ENCODE data around the gene NEDD4L.

NEDD4L gene

DNA sequence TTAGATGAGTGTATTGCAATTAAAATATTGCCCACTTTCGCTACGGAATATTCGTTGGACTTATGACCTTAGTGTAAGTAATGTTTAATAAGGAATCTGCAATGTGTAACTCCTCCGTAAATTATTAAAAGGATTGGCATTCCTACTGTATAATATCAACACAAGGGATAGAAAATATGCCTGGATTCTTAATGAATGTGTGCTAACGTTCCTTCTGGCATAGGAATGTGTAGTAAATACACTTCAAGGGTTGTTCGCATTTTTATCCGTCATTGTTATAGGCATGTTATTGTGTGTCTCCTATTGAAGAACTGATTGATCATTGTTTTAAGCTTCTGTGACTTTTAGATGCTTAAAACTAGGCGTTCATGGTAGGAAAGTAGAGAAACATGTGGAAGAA, 134.5 kb downstream of the NEDD4L start:
- no peak overlapping the region for H3K14ac ChIP-seq (ENCODE audit: low read length)
- no peak overlapping the region for H2AK5ac ChIP-seq (ENCODE audit: low read depth, low read length)
- H2AFZ ChIP-seq (ENCODE audit: low read length) = no peak overlapping the region
- H3K79me1 ChIP-seq (ENCODE audit: low read depth, low read length) = peaks cover 3% of the 10 kb centered on the region
- no peaks in the 10 kb centered on the region for H3K36me3 ChIP-seq (replicated peaks in 1 of 2; ENCODE audit: control insufficient read depth in 2 of 2, insufficient read depth in 2 of 2, low read length in 2 of 2)
- no peak overlapping the region for H2BK120ac ChIP-seq (ENCODE audit: low read depth, low read length)
- no peak overlapping the region for H3K4me2 ChIP-seq (ENCODE audit: insufficient read depth, low read length, poor library complexity, severe bottlenecking)
- peaks cover 10 to 18% of the 10 kb centered on the region in 2 donors for H3K4me1 ChIP-seq (ENCODE audit: control insufficient read depth in 2 of 2, insufficient read depth in 1 of 2, low read depth in 1 of 2, low read length in 2 of 2)
- no peak overlapping the region for H2BK12ac ChIP-seq (ENCODE audit: low read length)
- no peak overlapping the region for H3K4me3 ChIP-seq (ENCODE audit: low read length in 2 of 2)
- H3K9ac ChIP-seq (ENCODE audit: low read depth, low read length, poor library complexity) = no peak overlapping the region
- no peak overlapping the region for H4K8ac ChIP-seq (ENCODE audit: low read depth, low read length)
- H2BK5ac ChIP-seq (ENCODE audit: low read length) = no peak overlapping the region
- no peaks in the 10 kb centered on the region for H3K27me3 ChIP-seq (ENCODE audit: control insufficient read depth in 3 of 3, insufficient read depth in 3 of 3, low read depth in 1 of 3, low read length in 3 of 3)
- WGBS, 2 donors (ENCODE audit: extremely low coverage in 2 of 2, insufficient read length in 2 of 2, insufficient replicate concordance in 1 of 2) = no CpG with 5 or more reads among the region's 8 CpGs
- no peak overlapping the region for H4K91ac ChIP-seq (ENCODE audit: low read depth, low read length, poor library complexity)
- H3K4ac ChIP-seq (ENCODE audit: low read length) = no peak overlapping the region
- DNase-seq (ENCODE audit: low spot score) = no peak
- no peaks in the 10 kb centered on the region for H3K9me3 ChIP-seq (replicated peaks in 1 of 2; ENCODE audit: control insufficient read depth in 2 of 2, insufficient read depth in 1 of 2, low read depth in 1 of 2, low read length in 2 of 2)
- H3K27ac ChIP-seq (replicated peaks; ENCODE audit: low read length) = no peak overlapping the region
- H3K23ac ChIP-seq (ENCODE audit: low read depth, low read length, poor library complexity) = no peak overlapping the region
- H2BK15ac ChIP-seq (ENCODE audit: low read length) = no peak overlapping the region
- H3K18ac ChIP-seq (ENCODE audit: low read length) = no peak overlapping the region

DNA sequence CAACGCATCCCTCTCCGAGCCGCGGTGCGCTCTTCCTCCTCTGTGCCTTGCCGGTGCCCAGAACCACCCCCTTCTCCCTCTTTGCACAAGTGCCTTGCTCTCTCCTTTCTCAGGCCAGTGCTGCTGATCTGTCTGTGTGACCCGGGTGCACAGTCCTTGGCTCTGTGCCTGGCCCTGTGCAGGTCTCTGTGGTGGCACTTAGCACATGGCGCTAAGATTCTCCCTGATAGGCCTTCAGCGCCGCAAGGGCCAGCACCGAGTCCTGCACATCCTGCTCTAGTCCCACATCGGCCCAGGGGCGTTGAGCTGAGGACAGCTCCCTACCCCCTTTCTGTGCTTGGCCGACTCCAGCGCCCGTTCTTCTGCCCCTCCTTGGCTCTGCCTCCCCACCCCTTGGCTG, 136.1 kb downstream of the NEDD4L start:
- Histone ChIP-seq H3K79me1 (ENCODE audit: low read depth, low read length) (peaks cover 3% of the 10 kb centered on the region), H3K4me3 (ENCODE audit: low read length in 2 of 2) (no peak overlapping the region), H3K4me1 (ENCODE audit: control insufficient read depth in 2 of 2, insufficient read depth in 1 of 2, low read depth in 1 of 2, low read length in 2 of 2) (peaks cover 10 to 16% of the 10 kb centered on the region in 2 donors), H3K9me3 (replicated peaks in 1 of 2; ENCODE audit: control insufficient read depth in 2 of 2, insufficient read depth in 1 of 2, low read depth in 1 of 2, low read length in 2 of 2) (no peaks in the 10 kb centered on the region), H3K27me3 (ENCODE audit: control insufficient read depth in 3 of 3, insufficient read depth in 3 of 3, low read depth in 1 of 3, low read length in 3 of 3) (no peaks in the 10 kb centered on the region), H3K4me2 (ENCODE audit: insufficient read depth, low read length, poor library complexity, severe bottlenecking) (no peak overlapping the region), H2BK15ac (ENCODE audit: low read length) (no peak overlapping the region), H3K4ac (ENCODE audit: low read length) (no peak overlapping the region), H2BK5ac (ENCODE audit: low read length) (no peak overlapping the region), H3K23ac (ENCODE audit: low read depth, low read length, poor library complexity) (peak overlapping the region; percentile 47), H2AFZ (ENCODE audit: low read length) (no peak overlapping the region), H3K9ac (ENCODE audit: low read depth, low read length, poor library complexity) (no peak overlapping the region), H4K8ac (ENCODE audit: low read depth, low read length) (no peak overlapping the region), H2BK120ac (ENCODE audit: low read depth, low read length) (no peak overlapping the region), H3K36me3 (replicated peaks in 1 of 2; ENCODE audit: control insufficient read depth in 2 of 2, insufficient read depth in 2 of 2, low read length in 2 of 2) (no peaks in the 10 kb centered on the region), H3K14ac (ENCODE audit: low read length) (no peak overlapping the region), H4K91ac (ENCODE audit: low read depth, low read length, poor library complexity) (no peak overlapping the region), H3K18ac (ENCODE audit: low read length) (no peak overlapping the region), H3K27ac (replicated peaks; ENCODE audit: low read length) (no peak overlapping the region), H2AK5ac (ENCODE audit: low read depth, low read length) (peak overlapping the region; percentile 8), H2BK12ac (ENCODE audit: low read length) (no peak overlapping the region)
- DNase-seq (ENCODE audit: low spot score) = no peak
- no CpG with 5 or more reads among the region's 16 CpGs for WGBS, 2 donors (ENCODE audit: extremely low coverage in 2 of 2, insufficient read length in 2 of 2, insufficient replicate concordance in 1 of 2)

DNA sequence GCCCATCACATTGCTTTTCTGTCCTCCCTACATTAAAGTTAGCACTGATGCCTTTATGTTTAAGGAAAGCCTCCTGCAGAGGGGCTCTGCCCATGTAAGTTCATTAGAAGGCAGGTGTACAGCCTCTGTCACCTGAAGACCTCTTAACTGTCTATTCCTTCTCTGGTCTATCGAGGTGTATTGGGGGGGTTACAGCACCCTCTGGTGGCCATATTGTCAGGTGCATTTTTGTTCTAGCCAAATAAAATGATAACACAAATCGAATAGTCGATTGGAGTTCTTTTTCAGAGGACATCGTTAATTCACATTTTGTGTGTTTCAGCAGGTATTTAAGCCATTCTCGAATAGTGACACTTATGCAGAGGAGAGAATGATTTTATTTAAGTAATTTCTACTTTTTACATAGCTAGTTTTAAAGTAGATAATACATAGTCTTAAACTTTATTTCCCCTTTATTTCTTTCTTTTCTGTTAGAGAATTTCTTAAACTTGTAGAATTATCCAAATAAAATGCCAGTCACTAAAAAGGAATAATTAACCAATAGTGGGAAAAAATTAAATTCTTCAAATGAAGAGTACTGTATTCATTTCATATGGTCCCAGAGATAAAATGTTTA, 136.8 kb downstream of the NEDD4L start:
- no peak overlapping the region for H3K4me3 ChIP-seq (ENCODE audit: low read length in 2 of 2)
- H3K23ac ChIP-seq (ENCODE audit: low read depth, low read length, poor library complexity) = no peak overlapping the region
- no peak overlapping the region for H3K14ac ChIP-seq (ENCODE audit: low read length)
- H3K4me2 ChIP-seq (ENCODE audit: insufficient read depth, low read length, poor library complexity, severe bottlenecking) = no peak overlapping the region
- H3K9ac ChIP-seq (ENCODE audit: low read depth, low read length, poor library complexity) = no peak overlapping the region
- no peaks in the 10 kb centered on the region for H3K9me3 ChIP-seq (replicated peaks in 1 of 2; ENCODE audit: control insufficient read depth in 2 of 2, insufficient read depth in 1 of 2, low read depth in 1 of 2, low read length in 2 of 2)
- H3K36me3 ChIP-seq (replicated peaks in 1 of 2; ENCODE audit: control insufficient read depth in 2 of 2, insufficient read depth in 2 of 2, low read length in 2 of 2) = no peaks in the 10 kb centered on the region
- H3K27me3 ChIP-seq (ENCODE audit: control insufficient read depth in 3 of 3, insufficient read depth in 3 of 3, low read depth in 1 of 3, low read length in 3 of 3) = no peaks in the 10 kb centered on the region
- no peak overlapping the region for H3K4ac ChIP-seq (ENCODE audit: low read length)
- H3K79me1 ChIP-seq (ENCODE audit: low read depth, low read length) = peaks cover 3% of the 10 kb centered on the region
- no peak overlapping the region for H2AFZ ChIP-seq (ENCODE audit: low read length)
- no peak overlapping the region for H3K27ac ChIP-seq (replicated peaks; ENCODE audit: low read length)
- no peak overlapping the region for H2BK15ac ChIP-seq (ENCODE audit: low read length)
- H4K8ac ChIP-seq (ENCODE audit: low read depth, low read length) = no peak overlapping the region
- H3K4me1 ChIP-seq (ENCODE audit: control insufficient read depth in 2 of 2, insufficient read depth in 1 of 2, low read depth in 1 of 2, low read length in 2 of 2) = peaks cover 10 to 14% of the 10 kb centered on the region in 2 donors
- no peak overlapping the region for H4K91ac ChIP-seq (ENCODE audit: low read depth, low read length, poor library complexity)
- H2BK120ac ChIP-seq (ENCODE audit: low read depth, low read length) = no peak overlapping the region
- DNase-seq (ENCODE audit: low spot score) = peak; percentile 61
- H3K18ac ChIP-seq (ENCODE audit: low read length) = no peak overlapping the region
- no peak overlapping the region for H2BK12ac ChIP-seq (ENCODE audit: low read length)
- no CpG with 5 or more reads among the region's 5 CpGs for WGBS, 2 donors (ENCODE audit: extremely low coverage in 2 of 2, insufficient read length in 2 of 2, insufficient replicate concordance in 1 of 2)
- no peak overlapping the region for H2AK5ac ChIP-seq (ENCODE audit: low read depth, low read length)
- no peak overlapping the region for H2BK5ac ChIP-seq (ENCODE audit: low read length)

DNA sequence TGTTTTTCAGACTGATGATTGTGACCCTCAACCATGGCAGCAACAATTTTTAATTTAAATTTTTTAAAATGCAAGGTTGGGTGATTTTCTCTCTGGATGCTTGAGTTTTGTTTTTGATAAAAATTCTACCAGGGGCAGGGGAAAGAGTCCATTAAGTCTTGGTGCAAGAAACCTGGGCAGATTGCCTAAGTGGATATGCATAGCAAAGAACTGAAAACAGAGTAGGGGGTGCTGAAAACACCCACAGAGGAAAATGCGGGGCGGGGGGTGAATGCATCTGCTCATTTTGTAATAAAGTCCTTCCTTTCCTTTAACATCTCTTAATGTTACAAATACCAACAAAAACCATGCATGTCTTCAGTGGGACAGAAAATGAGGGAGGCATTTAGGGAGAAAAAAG, 138.0 kb downstream of the NEDD4L start:
- H3K23ac ChIP-seq (ENCODE audit: low read depth, low read length, poor library complexity) = no peak overlapping the region
- H2BK5ac ChIP-seq (ENCODE audit: low read length) = no peak overlapping the region
- no peak overlapping the region for H2BK120ac ChIP-seq (ENCODE audit: low read depth, low read length)
- H3K9ac ChIP-seq (ENCODE audit: low read depth, low read length, poor library complexity) = no peak overlapping the region
- DNase-seq (ENCODE audit: low spot score) = no peak
- H2BK12ac ChIP-seq (ENCODE audit: low read length) = no peak overlapping the region
- peaks cover 4 to 11% of the 10 kb centered on the region in 2 donors for H3K4me1 ChIP-seq (ENCODE audit: control insufficient read depth in 2 of 2, insufficient read depth in 1 of 2, low read depth in 1 of 2, low read length in 2 of 2)
- H3K79me1 ChIP-seq (ENCODE audit: low read depth, low read length) = peaks cover 3% of the 10 kb centered on the region
- no peaks in the 10 kb centered on the region for H3K27me3 ChIP-seq (ENCODE audit: control insufficient read depth in 3 of 3, insufficient read depth in 3 of 3, low read depth in 1 of 3, low read length in 3 of 3)
- no peak overlapping the region for H4K91ac ChIP-seq (ENCODE audit: low read depth, low read length, poor library complexity)
- H3K18ac ChIP-seq (ENCODE audit: low read length) = no peak overlapping the region
- no peak overlapping the region for H3K4me2 ChIP-seq (ENCODE audit: insufficient read depth, low read length, poor library complexity, severe bottlenecking)
- no peaks in the 10 kb centered on the region for H3K36me3 ChIP-seq (replicated peaks in 1 of 2; ENCODE audit: control insufficient read depth in 2 of 2, insufficient read depth in 2 of 2, low read length in 2 of 2)
- WGBS, 2 donors (ENCODE audit: extremely low coverage in 2 of 2, insufficient read length in 2 of 2, insufficient replicate concordance in 1 of 2) = no CpG with 5 or more reads among the region's 2 CpGs
- H3K4ac ChIP-seq (ENCODE audit: low read length) = no peak overlapping the region
- no peak overlapping the region for H3K27ac ChIP-seq (replicated peaks; ENCODE audit: low read length)
- no peak overlapping the region for H2AFZ ChIP-seq (ENCODE audit: low read length)
- H3K9me3 ChIP-seq (replicated peaks in 1 of 2; ENCODE audit: control insufficient read depth in 2 of 2, insufficient read depth in 1 of 2, low read depth in 1 of 2, low read length in 2 of 2) = no peaks in the 10 kb centered on the region
- H2BK15ac ChIP-seq (ENCODE audit: low read length) = no peak overlapping the region
- no peak overlapping the region for H2AK5ac ChIP-seq (ENCODE audit: low read depth, low read length)
- H3K4me3 ChIP-seq (ENCODE audit: low read length in 2 of 2) = no peak overlapping the region
- no peak overlapping the region for H4K8ac ChIP-seq (ENCODE audit: low read depth, low read length)
- H3K14ac ChIP-seq (ENCODE audit: low read length) = no peak overlapping the region

Measured in neuronal stem cell (in vitro differentiated cells).